Measurements from ENCODE around the gene STPG2.

DNA sequence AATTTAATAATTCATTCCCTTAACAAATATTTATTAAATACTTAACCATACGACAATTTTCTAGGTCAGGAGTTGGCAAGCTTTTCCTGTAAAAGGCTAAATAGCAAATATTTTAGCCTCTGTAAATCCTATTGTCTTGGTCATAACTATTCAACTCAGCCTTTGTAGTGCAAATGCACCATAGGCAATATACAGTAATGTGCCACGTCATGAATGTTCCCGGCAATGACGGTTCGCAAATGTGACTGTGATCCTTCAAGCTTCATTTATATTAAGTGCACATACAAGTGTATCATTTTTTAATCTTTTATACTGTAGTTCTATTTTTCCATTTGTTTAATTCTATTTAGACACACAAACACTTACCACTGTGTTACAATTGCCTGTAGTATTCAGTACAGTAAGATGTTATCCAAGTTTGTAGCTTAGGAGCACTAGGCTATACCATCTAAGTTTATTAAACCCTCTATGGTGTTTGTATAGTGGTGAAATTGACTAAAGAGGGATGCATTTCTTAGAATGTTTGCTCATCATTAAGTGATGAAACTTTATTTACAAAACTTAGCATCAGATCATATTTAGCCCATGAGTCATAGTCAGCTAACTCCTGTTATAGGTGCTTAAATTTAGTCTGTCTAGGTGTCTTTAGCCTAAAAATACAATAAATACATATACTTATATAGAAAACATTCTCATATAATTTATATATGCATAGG lies 553.6 kb downstream of the STPG2 start:
- TF ChIP-seq RFX5 (IDR thresholded peaks at IDR 0.05; ENCODE audit: low read depth, low read length) (no peak), MAZ (IDR thresholded peaks at IDR 0.05; ENCODE audit: borderline replicate concordance, low read depth, low read length) (no peak), NFE2L2 (IDR thresholded peaks at IDR 0.05; ENCODE audit: low read depth, low read length) (no peak), CEBPB (IDR thresholded peaks at IDR 0.05; ENCODE audit: low read depth, low read length) (no peak), POLR2A (IDR thresholded peaks at IDR 0.05; ENCODE audit: low read depth, low read length) (no peak), MAFK (IDR thresholded peaks at IDR 0.05; ENCODE audit: low read depth, low read length) (no peak), RCOR1 (IDR thresholded peaks at IDR 0.05; ENCODE audit: insufficient replicate concordance, low read length) (no peak), SMC3 (IDR thresholded peaks at IDR 0.05; ENCODE audit: low read depth, low read length) (no peak)
- TF ChIP-seq, protein P1, sequence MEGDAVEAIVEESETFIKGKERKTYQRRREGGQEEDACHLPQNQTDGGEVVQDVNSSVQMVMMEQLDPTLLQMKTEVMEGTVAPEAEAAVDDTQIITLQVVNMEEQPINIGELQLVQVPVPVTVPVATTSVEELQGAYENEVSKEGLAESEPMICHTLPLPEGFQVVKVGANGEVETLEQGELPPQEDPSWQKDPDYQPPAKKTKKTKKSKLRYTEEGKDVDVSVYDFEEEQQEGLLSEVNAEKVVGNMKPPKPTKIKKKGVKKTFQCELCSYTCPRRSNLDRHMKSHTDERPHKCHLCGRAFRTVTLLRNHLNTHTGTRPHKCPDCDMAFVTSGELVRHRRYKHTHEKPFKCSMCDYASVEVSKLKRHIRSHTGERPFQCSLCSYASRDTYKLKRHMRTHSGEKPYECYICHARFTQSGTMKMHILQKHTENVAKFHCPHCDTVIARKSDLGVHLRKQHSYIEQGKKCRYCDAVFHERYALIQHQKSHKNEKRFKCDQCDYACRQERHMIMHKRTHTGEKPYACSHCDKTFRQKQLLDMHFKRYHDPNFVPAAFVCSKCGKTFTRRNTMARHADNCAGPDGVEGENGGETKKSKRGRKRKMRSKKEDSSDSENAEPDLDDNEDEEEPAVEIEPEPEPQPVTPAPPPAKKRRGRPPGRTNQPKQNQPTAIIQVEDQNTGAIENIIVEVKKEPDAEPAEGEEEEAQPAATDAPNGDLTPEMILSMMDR (conservative IDR thresholded peaks at IDR 0.05; ENCODE audit: low read depth, low read length) = no peak
- TF ChIP-seq, protein P2, sequence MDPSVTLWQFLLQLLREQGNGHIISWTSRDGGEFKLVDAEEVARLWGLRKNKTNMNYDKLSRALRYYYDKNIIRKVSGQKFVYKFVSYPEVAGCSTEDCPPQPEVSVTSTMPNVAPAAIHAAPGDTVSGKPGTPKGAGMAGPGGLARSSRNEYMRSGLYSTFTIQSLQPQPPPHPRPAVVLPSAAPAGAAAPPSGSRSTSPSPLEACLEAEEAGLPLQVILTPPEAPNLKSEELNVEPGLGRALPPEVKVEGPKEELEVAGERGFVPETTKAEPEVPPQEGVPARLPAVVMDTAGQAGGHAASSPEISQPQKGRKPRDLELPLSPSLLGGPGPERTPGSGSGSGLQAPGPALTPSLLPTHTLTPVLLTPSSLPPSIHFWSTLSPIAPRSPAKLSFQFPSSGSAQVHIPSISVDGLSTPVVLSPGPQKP (IDR thresholded peaks at IDR 0.05; ENCODE audit: borderline replicate concordance, low read depth, low read length) = no peak
